Measurements from ENCODE around the gene NXNL1.

NXNL1 gene

DNA sequence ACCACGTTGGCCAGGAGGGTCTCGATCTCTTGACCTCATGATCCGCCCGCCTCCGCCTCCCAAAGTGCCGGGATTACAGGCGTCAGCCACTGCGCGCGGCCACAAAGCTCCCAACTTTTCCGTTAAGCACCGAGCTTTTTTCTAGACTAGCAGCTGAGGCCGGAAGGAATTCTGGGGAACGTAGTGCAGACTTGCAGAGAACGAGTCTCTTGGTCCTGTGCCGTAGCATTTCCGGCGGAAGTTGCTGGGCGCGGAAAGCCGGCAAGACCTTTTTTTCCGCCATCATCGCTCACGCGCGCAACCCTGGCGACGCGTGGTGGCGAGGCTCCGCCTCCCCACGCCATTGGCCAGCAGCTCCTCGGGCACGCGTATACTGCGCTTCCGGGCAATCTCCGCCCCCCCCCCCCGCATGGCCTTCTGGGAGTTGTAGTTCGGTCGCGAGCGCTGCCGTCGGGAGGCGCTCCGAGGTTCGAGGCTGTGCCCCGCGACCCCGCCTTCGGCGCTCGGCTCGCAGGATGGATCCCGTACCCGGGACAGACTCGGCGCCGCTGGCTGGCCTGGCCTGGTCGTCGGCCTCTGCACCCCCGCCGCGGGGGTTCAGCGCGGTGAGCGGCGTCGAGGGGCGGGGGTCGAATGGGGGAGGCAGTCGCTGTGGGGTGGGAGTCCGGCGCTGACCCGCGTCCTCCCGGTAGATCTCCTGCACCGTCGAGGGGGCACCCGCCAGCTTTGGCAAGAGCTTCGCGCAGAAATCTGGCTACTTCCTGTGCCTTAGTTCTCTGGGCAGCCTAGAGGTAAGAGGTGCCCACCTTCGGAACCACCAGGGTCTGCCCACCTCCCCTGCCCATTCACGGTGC lies 40.9 kb downstream of the NXNL1 start, which contains the start of gene MVB12A:
Gene MVB12A, plus strand, starts transcription at position 427 of the 854 bp plus-strand sequence. Its CDS starts 89 bp downstream, at position 516.
- peak; percentile 98 for DNase-seq (ENCODE audit: low spot score)

DNA sequence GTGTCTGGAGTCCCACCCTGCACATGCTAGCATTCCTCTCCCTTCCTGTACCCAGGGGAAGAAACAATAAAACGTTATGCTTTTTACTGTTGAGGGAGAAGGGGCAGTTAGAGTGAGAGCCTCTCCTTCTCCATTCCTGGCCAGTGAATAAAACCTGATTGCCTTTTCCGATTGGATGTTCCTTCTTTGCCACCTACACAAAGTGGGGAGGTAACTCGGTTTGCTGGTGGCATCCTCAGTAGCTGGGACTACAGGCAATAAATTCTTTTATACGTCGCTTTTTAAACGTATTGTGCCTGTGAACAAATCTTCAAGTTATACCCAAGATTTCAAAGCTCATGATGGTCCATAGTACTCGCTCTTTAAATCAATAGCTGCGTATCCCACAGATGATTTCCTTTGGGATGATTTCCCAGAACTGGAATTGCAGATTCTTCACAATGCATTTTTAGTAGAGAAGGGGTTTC lies 41.5 kb downstream of the NXNL1 start:
- DNase-seq (ENCODE audit: low spot score), result no peak

DNA sequence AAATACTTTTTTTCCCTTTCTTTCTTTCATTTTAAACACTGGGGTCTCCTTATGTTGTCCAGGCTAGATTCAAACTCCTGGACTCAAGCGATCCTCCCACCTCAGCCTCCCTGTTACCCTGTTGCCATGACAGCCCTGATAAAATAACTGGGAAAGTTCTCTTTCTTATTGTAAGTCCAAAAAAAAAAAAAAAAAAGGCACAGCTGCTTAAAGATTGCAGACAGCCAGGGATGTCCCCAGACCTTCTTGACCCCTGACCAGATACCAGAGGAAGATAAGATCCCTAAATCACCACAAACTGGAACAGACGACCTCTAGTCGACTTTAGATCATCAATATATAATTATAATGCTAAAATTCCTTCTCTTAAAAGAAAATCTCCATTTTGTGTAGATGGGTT lies 42.0 kb downstream of the NXNL1 start:
- DNase-seq (ENCODE audit: low spot score), result no peak

DNA sequence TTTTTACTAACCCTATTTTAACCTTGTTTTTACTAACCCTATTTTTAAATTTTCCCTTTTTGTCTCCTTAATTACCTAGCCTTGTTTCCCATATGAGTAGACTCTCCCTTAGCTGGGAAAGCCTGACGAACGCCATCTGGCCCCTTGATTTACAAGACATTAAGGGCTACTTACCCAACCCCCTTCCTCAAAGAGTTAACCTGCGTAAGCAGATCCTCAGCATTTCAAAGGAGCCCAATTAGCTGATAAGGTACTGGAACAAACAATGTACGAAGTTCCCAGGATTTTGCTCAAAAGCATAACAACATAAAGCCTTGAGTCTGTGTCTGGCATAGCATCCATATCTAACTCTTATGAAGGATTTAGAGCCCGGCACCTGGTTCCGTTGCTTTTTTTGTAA lies 45.6 kb downstream of the NXNL1 start:
- DNase-seq (ENCODE audit: low spot score), result no peak

DNA sequence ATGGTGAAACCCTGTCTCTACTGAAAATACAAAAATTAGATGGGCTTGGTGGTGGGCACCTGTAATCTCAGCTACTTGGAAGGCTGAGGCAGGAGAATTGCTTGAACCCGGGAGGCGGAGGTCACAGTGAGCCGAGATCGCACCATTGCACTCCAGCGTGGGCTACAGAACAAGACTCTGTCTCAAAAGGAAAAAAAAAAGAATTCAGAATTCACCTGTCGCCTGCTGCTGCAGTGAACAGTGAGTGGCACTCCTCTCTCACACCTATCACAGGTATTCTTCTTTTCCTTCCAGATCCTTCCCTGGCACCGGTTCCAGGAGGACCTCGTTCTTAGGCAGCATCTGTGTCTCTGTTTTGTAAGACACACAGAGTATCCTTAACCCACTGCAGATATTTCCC lies 46.6 kb downstream of the NXNL1 start:
- DNase-seq (ENCODE audit: low spot score), result no peak

DNA sequence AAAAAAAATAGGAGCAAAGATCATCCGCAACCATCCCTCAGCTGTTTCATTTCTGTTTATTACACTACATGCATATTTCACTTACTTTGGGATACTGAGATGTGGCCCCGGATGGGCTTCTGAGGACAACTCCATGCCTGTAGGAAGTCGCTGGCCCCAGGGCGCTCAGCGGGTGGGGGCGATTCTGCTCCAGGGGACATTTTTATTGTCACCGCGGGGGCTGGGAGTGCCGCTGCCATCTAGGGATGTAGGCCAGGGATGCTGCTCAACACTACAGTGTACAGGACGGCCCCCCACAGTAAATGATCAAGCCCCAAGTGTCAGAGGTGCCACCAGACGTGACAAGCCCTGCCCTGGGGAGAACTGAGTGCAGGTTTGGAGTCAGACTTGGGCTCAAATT lies 48.9 kb downstream of the NXNL1 start:
- DNase-seq (ENCODE audit: low spot score), result peak; percentile 14

DNA sequence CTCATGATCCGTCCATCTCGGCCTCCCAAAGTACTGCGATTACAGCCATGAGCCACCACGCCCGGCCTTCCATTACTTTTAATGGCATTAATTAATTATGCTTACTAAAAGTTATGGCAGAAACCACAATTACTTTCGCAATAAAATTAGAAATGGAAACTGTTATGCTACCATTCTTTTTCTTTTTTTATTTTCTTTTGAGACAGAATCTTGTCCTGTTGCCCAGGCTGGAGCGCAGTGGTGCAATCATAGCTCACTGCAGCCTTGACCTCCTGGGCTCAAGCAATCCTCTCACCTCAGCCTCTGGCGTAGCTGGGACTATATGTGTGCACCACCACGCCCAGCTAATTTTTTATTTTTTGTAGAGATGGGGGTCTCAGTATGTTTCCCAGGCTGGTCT lies 50.7 kb downstream of the NXNL1 start:
- DNase-seq (ENCODE audit: low spot score), result no peak

DNA sequence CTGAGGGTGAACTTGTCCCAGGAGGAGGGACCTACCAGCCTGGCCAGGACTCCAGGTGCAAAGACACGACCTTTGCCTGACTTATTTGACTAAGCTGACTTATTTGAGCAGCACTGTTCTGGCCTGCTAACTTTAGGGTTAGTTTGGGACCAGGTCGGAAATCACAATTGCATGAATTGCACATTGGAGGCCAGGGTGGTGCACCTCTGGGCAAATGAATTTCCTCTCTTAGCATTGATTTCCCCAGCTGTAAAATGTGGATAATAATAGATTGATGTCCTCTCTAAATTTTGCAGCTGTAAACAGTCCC lies 53.9 kb downstream of the NXNL1 start:
- no peak for DNase-seq (ENCODE audit: low spot score)

DNA sequence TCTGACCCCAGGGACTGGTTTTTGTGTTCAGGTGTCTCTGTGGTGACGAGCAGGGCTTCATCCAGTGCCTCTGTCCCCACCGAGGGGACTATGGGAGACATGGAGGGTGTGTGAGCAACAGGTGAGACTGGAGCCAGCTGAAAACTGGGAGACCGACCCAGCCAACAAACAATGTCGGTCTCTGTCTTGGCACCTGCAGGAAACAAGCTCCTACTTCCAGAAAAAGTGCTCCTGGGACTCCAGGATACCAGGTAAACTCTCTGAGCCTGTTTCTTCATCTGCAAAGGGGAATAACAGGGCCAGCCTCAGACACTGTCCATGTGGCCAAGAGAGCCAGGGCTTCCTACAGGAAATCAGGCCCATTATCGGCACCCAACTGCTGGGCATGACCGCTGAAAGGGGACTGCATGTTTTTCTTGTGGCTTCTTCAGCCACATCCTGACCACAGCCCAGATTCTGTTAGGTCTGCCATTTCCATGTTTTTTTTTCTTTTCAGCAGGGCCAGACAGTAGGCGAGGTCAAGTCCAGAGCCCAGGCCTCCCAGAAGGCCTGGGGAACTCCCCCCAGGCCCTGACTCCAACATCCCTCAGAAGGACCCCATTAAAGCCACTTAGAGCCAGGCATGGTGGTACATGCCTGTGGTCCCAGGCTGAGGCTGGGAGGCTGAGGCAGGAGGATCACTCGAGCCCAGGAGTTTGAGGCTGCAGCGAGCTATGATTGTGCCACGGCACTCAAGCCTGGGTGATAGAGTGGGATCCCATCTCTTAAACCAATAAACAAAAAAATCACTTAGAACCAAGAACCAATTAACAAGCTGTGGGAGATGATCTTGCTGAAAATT lies 54.5 kb downstream of the NXNL1 start:
- no peak for DNase-seq (ENCODE audit: low spot score)

Data from D341Med (cell line).